ENCODE results near the gene MED1. TPM values are rescaled to one million over a fixed set of nuclear protein-coding genes. Genes with fewer than 3 reads are reported as not detected.
"Not testable (repeated sequence)": the region's sequence is repeated elsewhere in the genome, so short reads cannot be mapped to it uniquely, and the experiment has no call there.

MED1 gene
- total and polyA plus RNA-seq, 4 donors = 4.4 to 19.3 (median 9.1) TPM

DNA sequence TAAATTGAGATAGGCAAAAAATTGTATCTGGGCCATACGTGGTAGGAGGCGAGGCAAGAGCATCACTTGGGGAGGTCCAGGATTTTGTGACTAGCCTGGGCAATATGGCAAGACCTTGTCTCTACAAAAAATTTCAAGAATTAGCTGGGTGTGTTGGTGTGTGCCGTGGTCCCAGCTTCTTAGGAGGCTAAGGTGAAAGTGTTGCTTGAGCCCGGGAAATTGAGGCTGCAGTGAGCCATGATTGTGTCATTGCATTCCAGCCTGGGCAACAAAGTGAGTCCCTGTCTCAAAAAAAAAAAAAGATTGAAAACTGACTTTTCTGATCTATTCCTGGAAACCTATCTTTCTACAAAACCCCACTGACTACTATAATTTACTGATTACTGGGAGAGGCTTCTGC is 36.9 kb upstream of the MED1 start:
- no peak overlapping the region for H3K4me3 ChIP-seq (ENCODE audit: low read depth in 1 of 3, low read length in 3 of 3)
- 94% methylated on average over 4 of the region's 4 CpGs for WGBS
- H3K36me3 ChIP-seq (ENCODE audit: control insufficient read depth in 4 of 4, insufficient read depth in 3 of 4, low read depth in 1 of 4, low read length in 3 of 4) = peaks cover 3 to 23% (median 18%) of the 10 kb centered on the region in 4 donors
- TF ChIP-seq, protein P1, sequence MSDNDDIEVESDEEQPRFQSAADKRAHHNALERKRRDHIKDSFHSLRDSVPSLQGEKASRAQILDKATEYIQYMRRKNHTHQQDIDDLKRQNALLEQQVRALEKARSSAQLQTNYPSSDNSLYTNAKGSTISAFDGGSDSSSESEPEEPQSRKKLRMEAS (IDR thresholded peaks at IDR 0.05) = no peak
- TF ChIP-seq, protein P2, sequence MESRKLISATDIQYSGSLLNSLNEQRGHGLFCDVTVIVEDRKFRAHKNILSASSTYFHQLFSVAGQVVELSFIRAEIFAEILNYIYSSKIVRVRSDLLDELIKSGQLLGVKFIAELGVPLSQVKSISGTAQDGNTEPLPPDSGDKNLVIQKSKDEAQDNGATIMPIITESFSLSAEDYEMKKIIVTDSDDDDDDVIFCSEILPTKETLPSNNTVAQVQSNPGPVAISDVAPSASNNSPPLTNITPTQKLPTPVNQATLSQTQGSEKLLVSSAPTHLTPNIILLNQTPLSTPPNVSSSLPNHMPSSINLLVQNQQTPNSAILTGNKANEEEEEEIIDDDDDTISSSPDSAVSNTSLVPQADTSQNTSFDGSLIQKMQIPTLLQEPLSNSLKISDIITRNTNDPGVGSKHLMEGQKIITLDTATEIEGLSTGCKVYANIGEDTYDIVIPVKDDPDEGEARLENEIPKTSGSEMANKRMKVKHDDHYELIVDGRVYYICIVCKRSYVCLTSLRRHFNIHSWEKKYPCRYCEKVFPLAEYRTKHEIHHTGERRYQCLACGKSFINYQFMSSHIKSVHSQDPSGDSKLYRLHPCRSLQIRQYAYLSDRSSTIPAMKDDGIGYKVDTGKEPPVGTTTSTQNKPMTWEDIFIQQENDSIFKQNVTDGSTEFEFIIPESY (IDR thresholded peaks at IDR 0.05) = no peak
- TF ChIP-seq RAD21 (IDR thresholded peaks at IDR 0.05) = no peak
- no peak for TF ChIP-seq YY1 (IDR thresholded peaks at IDR 0.05)
- no peak for TF ChIP-seq HNF4G (IDR thresholded peaks at IDR 0.05)
- TF ChIP-seq, protein P3, sequence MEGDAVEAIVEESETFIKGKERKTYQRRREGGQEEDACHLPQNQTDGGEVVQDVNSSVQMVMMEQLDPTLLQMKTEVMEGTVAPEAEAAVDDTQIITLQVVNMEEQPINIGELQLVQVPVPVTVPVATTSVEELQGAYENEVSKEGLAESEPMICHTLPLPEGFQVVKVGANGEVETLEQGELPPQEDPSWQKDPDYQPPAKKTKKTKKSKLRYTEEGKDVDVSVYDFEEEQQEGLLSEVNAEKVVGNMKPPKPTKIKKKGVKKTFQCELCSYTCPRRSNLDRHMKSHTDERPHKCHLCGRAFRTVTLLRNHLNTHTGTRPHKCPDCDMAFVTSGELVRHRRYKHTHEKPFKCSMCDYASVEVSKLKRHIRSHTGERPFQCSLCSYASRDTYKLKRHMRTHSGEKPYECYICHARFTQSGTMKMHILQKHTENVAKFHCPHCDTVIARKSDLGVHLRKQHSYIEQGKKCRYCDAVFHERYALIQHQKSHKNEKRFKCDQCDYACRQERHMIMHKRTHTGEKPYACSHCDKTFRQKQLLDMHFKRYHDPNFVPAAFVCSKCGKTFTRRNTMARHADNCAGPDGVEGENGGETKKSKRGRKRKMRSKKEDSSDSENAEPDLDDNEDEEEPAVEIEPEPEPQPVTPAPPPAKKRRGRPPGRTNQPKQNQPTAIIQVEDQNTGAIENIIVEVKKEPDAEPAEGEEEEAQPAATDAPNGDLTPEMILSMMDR (IDR thresholded peaks at IDR 0.05; ENCODE audit: low read depth, low read length, missing input control) = no peak
- no peak for TF ChIP-seq FOXA1 (IDR thresholded peaks at IDR 0.05)
- TF ChIP-seq NR2F2 (IDR thresholded peaks at IDR 0.05) = no peak
- no peak overlapping the region for H3K27ac ChIP-seq (ENCODE audit: low read depth in 1 of 2, low read length in 2 of 2)
- H3K9me3 ChIP-seq (ENCODE audit: control insufficient read depth in 4 of 4, low read length in 3 of 4) = no peaks in the 10 kb centered on the region
- no peaks in the 10 kb centered on the region for H3K27me3 ChIP-seq (ENCODE audit: control insufficient read depth in 4 of 4, insufficient read depth in 4 of 4, low read length in 3 of 4)
- no peak for DNase-seq (ENCODE audit: low spot score)
- H3K9ac ChIP-seq (ENCODE audit: low read depth in 1 of 2, low read length in 2 of 2) = no peak overlapping the region
- H3K4me1 ChIP-seq (ENCODE audit: control insufficient read depth in 4 of 4, insufficient read depth in 4 of 4, low read length in 3 of 4) = no peaks in the 10 kb centered on the region

DNA sequence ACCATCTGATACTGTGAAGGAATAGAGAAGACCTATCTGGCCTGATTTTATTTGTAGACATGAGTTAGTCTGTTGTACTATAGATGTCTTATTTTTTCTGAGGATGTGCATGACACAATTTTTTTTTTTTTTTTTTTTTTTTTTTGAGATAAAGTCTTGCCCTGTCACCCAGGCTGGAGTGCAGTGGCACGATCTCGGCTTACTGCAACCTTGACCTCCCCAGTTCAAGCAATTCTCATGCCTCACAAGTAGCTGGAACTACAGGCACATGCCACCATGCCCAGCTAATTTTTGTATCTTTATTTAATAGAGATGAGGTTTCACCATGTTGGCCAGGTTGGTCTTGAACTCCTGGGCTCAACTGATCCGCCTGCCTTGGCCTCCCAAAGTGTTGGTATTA is 36.4 kb upstream of the MED1 start:
- H3K27me3 ChIP-seq (ENCODE audit: control insufficient read depth in 4 of 4, insufficient read depth in 4 of 4, low read length in 3 of 4); H3K9ac ChIP-seq (ENCODE audit: low read depth in 1 of 2, low read length in 2 of 2); H3K4me3 ChIP-seq (ENCODE audit: low read depth in 1 of 3, low read length in 3 of 3); H3K27ac ChIP-seq (ENCODE audit: low read depth in 1 of 2, low read length in 2 of 2); H3K9me3 ChIP-seq (ENCODE audit: control insufficient read depth in 4 of 4, low read length in 3 of 4); DNase-seq (ENCODE audit: low spot score); H3K4me1 ChIP-seq (ENCODE audit: control insufficient read depth in 4 of 4, insufficient read depth in 4 of 4, low read length in 3 of 4): not testable (repeated sequence)
- H3K36me3 ChIP-seq (ENCODE audit: control insufficient read depth in 4 of 4, insufficient read depth in 3 of 4, low read depth in 1 of 4, low read length in 3 of 4) = peaks cover 3 to 19% (median 14%) of the 10 kb centered on the region in 4 donors
- WGBS = 92% methylated on average over 3 of the region's 3 CpGs

DNA sequence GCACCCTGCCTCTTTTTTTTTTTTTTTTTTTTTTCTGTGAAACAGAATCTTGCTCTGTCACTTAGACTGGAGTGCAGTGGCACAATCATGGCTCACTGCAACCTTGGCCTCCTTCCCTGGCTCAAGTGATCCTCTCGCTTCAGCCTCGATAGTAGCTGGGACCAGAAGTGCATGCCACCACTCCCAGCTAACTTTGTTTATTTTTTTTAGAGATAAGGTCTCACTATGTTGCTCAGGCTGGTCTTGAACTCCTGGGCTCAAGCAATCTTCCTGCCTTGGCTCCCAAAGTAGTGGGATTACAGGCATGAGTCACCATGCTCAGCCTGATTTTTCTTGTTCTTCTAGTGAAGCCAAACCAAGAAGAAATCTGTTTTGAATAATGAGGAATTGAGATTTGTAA is 35.2 kb upstream of the MED1 start:
- WGBS = 88% methylated on average over 2 of the region's 2 CpGs
- Histone ChIP-seq H3K4me3 (ENCODE audit: low read depth in 1 of 3, low read length in 3 of 3) (no peak overlapping the region), H3K9ac (ENCODE audit: low read depth in 1 of 2, low read length in 2 of 2) (no peak overlapping the region), H3K27ac (ENCODE audit: low read depth in 1 of 2, low read length in 2 of 2) (no peak overlapping the region), H3K4me1 (ENCODE audit: control insufficient read depth in 4 of 4, insufficient read depth in 4 of 4, low read length in 3 of 4) (no peaks in the 10 kb centered on the region), H3K9me3 (ENCODE audit: control insufficient read depth in 4 of 4, low read length in 3 of 4) (no peaks in the 10 kb centered on the region), H3K27me3 (ENCODE audit: control insufficient read depth in 4 of 4, insufficient read depth in 4 of 4, low read length in 3 of 4) (no peaks in the 10 kb centered on the region), H3K36me3 (ENCODE audit: control insufficient read depth in 4 of 4, insufficient read depth in 3 of 4, low read depth in 1 of 4, low read length in 3 of 4) (peaks cover 2 to 14% (median 13%) of the 10 kb centered on the region in 4 donors)
- no peak for TF ChIP-seq HNF4A (conservative IDR thresholded peaks at IDR 0.05)
- TF ChIP-seq, protein P4, sequence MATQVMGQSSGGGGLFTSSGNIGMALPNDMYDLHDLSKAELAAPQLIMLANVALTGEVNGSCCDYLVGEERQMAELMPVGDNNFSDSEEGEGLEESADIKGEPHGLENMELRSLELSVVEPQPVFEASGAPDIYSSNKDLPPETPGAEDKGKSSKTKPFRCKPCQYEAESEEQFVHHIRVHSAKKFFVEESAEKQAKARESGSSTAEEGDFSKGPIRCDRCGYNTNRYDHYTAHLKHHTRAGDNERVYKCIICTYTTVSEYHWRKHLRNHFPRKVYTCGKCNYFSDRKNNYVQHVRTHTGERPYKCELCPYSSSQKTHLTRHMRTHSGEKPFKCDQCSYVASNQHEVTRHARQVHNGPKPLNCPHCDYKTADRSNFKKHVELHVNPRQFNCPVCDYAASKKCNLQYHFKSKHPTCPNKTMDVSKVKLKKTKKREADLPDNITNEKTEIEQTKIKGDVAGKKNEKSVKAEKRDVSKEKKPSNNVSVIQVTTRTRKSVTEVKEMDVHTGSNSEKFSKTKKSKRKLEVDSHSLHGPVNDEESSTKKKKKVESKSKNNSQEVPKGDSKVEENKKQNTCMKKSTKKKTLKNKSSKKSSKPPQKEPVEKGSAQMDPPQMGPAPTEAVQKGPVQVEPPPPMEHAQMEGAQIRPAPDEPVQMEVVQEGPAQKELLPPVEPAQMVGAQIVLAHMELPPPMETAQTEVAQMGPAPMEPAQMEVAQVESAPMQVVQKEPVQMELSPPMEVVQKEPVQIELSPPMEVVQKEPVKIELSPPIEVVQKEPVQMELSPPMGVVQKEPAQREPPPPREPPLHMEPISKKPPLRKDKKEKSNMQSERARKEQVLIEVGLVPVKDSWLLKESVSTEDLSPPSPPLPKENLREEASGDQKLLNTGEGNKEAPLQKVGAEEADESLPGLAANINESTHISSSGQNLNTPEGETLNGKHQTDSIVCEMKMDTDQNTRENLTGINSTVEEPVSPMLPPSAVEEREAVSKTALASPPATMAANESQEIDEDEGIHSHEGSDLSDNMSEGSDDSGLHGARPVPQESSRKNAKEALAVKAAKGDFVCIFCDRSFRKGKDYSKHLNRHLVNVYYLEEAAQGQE (IDR thresholded peaks at IDR 0.05) = no peak
- TF ChIP-seq, protein P5, sequence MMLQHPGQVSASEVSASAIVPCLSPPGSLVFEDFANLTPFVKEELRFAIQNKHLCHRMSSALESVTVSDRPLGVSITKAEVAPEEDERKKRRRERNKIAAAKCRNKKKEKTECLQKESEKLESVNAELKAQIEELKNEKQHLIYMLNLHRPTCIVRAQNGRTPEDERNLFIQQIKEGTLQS (IDR thresholded peaks at IDR 0.05) = no peak
- no peak for TF ChIP-seq GABPA (IDR thresholded peaks at IDR 0.05 in 1 of 2, conservative IDR thresholded peaks at IDR 0.05 in 1 of 2)
- no peak for TF ChIP-seq YY1 (IDR thresholded peaks at IDR 0.05)
- TF ChIP-seq, protein P1 (IDR thresholded peaks at IDR 0.05) = no peak
- TF ChIP-seq, protein P3 (IDR thresholded peaks at IDR 0.05; ENCODE audit: low read depth, low read length, missing input control) = no peak
- no peak for TF ChIP-seq RAD21 (IDR thresholded peaks at IDR 0.05)
- TF ChIP-seq RXRA (IDR thresholded peaks at IDR 0.05) = no peak
- TF ChIP-seq EGR1 (IDR thresholded peaks at IDR 0.05; ENCODE audit: low read depth in 2 of 2) = no peak
- no peak for TF ChIP-seq TAF1 (conservative IDR thresholded peaks at IDR 0.05)
- no peak for TF ChIP-seq NR2F2 (IDR thresholded peaks at IDR 0.05)
- TF ChIP-seq FOXA1 (IDR thresholded peaks at IDR 0.05) = no peak
- no peak for DNase-seq (ENCODE audit: low spot score)

Measured in liver (tissue), 9 donors.